WERI-Rb-1 (cell line): ENCODE data around the gene CCDC88C.

ENCODE experiments used
- DNase-seq: peaks from one replicate; pipeline ENCODE4 v3.0.0-alpha.2; 2020
- H3K27ac ChIP-seq: fragments of 250-450 bp; sonication (Bioruptor Pico); 2 replicates; pipeline ENCODE4 v1.5.1; 2020; ENCODE audit warnings: mild to moderate bottlenecking, moderate library complexity
- H3K27me3 ChIP-seq: fragments of 250-450 bp; sonication (Bioruptor Pico); 2 replicates; pipeline ENCODE4 v1.5.1; 2021; ENCODE audit warnings: mild to moderate bottlenecking, low read depth, moderate library complexity; ENCODE audit not compliant: insufficient read depth, severe bottlenecking
- H3K36me3 ChIP-seq: fragments of 250-450 bp; sonication (Bioruptor Pico); 2 replicates; pipeline ENCODE4 v1.5.1; 2020; ENCODE audit warnings: mild to moderate bottlenecking, moderate library complexity
- H3K4me3 ChIP-seq: 2 replicates; pipeline ENCODE4 v1.5.1; 2011; ENCODE audit warnings: low read depth, mild to moderate bottlenecking, control low read depth, low read length
- H3K9me3 ChIP-seq: fragments of 250-450 bp; sonication (Bioruptor Pico); 2 replicates; pipeline ENCODE4 v1.5.1; 2021; ENCODE audit warnings: mild to moderate bottlenecking, moderate library complexity; ENCODE audit not compliant: severe bottlenecking
- CTCF ChIP-seq: IDR thresholded peaks from 2 replicates; pipeline ENCODE4 v1.5.1; 2011; ENCODE audit warnings: low read depth, mild to moderate bottlenecking, control low read depth, inconsistent platforms, low read length

CCDC88C gene

GRCh38 chr14:91361233-91361811 is 56.3 kb downstream of the CCDC88C start:
- no peak for TF ChIP-seq CTCF
- no peak for DNase-seq
- H3K4me3 ChIP-seq, result no peak overlapping the region
- H3K27me3 ChIP-seq, result no peaks in the 10 kb centered on the region
- H3K27ac ChIP-seq, result peak overlapping the region; percentile 83
- peaks cover 34% of the 10 kb centered on the region for H3K36me3 ChIP-seq
- H3K9me3 ChIP-seq, result no peaks in the 10 kb centered on the region

GRCh38 chr14:91360490-91361232 is 57.0 kb downstream of the CCDC88C start:
- Histone ChIP-seq H3K4me3 (no peak overlapping the region), H3K36me3 (peaks cover 40% of the 10 kb centered on the region), H3K27ac (peak overlapping the region; percentile 83), H3K27me3 (no peaks in the 10 kb centered on the region), H3K9me3 (no peaks in the 10 kb centered on the region)
- no peak for DNase-seq
- TF ChIP-seq CTCF, result no peak

- no peaks in the 10 kb centered on the region for H3K9me3 ChIP-seq
- peak; percentile 87 for DNase-seq
- H3K36me3 ChIP-seq, result peaks cover 53% of the 10 kb centered on the region
- no peak for TF ChIP-seq CTCF
- H3K4me3 ChIP-seq, result no peak overlapping the region
- H3K27me3 ChIP-seq, result no peaks in the 10 kb centered on the region
- H3K27ac ChIP-seq, result peak overlapping the region; percentile 83
Observed at GRCh38 chr14:91358654-91359220, 58.9 kb downstream of the CCDC88C start.

- no peak for TF ChIP-seq CTCF
- H3K27me3 ChIP-seq, result no peaks in the 10 kb centered on the region
Observed at GRCh38 chr14:91358025-91358319, 59.6 kb downstream of the CCDC88C start.

GRCh38 chr14:91357272-91358024 is 60.2 kb downstream of the CCDC88C start:
- Histone ChIP-seq H3K9me3 (no peaks in the 10 kb centered on the region), H3K36me3 (peaks cover 66% of the 10 kb centered on the region), H3K27ac (peak overlapping the region; percentile 83; the same call in 1 of the 2 replicates), H3K4me3 (no peak overlapping the region), H3K27me3 (no peaks in the 10 kb centered on the region)
- TF ChIP-seq CTCF, result no peak
- no peak for DNase-seq

More at GRCh38 chr14:91358025-91358319, 59.6 kb downstream of the CCDC88C start:
- no peaks in the 10 kb centered on the region for H3K9me3 ChIP-seq
- H3K4me3 ChIP-seq, result no peak overlapping the region
- no peak for DNase-seq
- peak overlapping the region; percentile 83 for H3K27ac ChIP-seq
- H3K36me3 ChIP-seq, result peaks cover 60% of the 10 kb centered on the region
